GM12872 (cell line): ENCODE data around the gene WFDC5.

Source experiments
- CTCF ChIP-seq: IDR thresholded peaks from 3 replicates; pipeline ENCODE4 v1.5.1; 2011; ENCODE audit warnings: low read depth, mild to moderate bottlenecking, low read length, moderate library complexity; ENCODE audit not compliant: insufficient read depth

Gene WFDC5

GRCh38 chr20:45087097-45087790 lies 27.7 kb downstream of the WFDC5 start:
- TF ChIP-seq CTCF: no peak

- TF ChIP-seq CTCF: no peak
These were observed 29.1 kb downstream of the WFDC5 start for GRCh38 chr20:45085867-45086266.

GRCh38 chr20:45085289-45085688 lies 29.7 kb downstream of the WFDC5 start:
- no peak for TF ChIP-seq CTCF

- no peak for TF ChIP-seq CTCF
These were observed 31.8 kb downstream of the WFDC5 start for GRCh38 chr20:45083127-45083526.

GRCh38 chr20:45082468-45082867 lies 32.5 kb downstream of the WFDC5 start:
- no peak for TF ChIP-seq CTCF

GRCh38 chr20:45080867-45081624 lies 33.9 kb downstream of the WFDC5 start:
- peak; percentile 42; the same call in 2 of the 3 replicates for TF ChIP-seq CTCF

- no peak for TF ChIP-seq CTCF
These were observed 37.4 kb downstream of the WFDC5 start for GRCh38 chr20:45077559-45077958.
